HG03521 (cell line): ENCODE data around the gene NEK8.
A peak's percentile ranks its signal among the peaks of the same experiment; 100 is the strongest.
"Not testable (repeated sequence)": the region's sequence is repeated elsewhere in the genome, so short reads cannot be mapped to it uniquely, and the experiment has no call there.

Experiments
- ATAC-seq: cut with Tn5 transposase; IDR thresholded peaks from one replicate; pipeline ENCODE4 v1.9.1; 2021; ENCODE audit warnings: mild to moderate bottlenecking, moderate library complexity; ENCODE audit not compliant: unreplicated experiment

NEK8 gene

GRCh38 chr17:28724500-28725165 is 4.0 kb upstream of the NEK8 start:
- ATAC-seq, result no peak

GRCh38 chr17:28725166-28725659 is 3.4 kb upstream of the NEK8 start:
- no peak for ATAC-seq

GRCh38 chr17:28725660-28726225 is 2.8 kb upstream of the NEK8 start:
- no peak for ATAC-seq

GRCh38 chr17:28726226-28726626 is 2.4 kb upstream of the NEK8 start, which contains the start of gene TLCD1:
Gene TLCD1, minus strand, starts transcription at chr17:28726233. Its CDS starts 136 bp downstream, at chr17:28726097.
- ATAC-seq, result no peak

DNA sequence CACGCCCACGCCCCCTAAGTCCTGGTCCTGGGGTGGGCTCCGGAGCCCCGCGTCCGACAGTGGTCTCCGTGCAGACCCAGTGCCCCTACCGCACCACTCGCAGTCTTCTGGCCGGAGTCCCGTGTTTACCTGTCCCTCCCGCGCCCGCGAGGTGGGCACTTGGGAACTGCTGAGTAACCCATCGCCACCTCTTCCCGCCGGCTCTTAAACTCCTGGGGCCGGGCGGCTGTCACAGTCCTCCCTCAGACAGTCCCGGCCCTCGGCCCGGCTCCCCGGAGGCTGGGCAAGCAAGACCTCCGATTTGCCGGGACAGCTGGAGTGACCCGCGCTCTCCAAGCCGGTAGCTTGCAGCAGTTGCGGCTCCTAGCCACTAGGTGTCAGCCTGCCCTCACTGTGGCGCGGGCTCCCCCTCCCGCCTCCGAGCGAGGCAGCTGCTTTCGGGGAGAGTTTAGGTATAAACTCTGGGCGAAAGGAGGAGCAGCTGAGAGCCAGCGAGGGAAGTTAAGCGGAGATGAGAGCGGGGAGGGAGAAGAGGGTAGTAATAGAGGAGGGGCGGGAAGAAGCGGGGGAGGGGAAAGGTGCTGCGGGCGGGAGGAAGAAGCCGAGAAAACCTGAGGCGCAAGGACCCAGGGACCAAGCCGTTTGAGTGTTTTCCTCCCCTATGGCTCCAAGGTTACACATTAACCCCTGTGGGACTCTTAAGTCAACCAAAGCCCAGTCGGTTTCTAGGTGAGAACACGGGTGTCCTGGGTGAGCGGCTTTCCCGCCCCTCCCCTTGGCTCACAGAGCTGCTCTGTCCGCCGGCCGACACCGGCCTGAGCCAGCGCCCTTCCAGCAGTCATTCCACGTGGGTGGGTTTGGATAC is 1.7 kb upstream of the NEK8 start:
- peak; percentile 36 for ATAC-seq

DNA sequence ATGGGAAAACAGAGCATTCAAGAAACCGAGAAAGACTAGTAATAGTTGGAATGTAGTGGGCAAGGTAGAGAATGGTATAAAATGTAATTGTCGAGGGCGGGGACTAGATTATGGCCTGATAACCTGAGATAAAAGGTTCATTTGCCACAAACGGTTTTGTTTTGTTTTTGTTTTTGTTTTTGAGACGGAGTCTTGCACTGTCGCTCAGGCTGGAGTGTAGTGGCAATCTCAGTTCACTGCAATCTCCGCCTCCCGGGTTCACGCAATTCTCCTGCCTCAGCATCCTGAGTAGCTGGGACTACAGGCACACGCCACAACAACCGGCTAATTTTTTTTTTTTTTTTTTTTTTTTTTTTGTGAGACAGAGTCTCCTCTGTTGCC is 1.4 kb downstream of the NEK8 start:
- ATAC-seq, result no peak

DNA sequence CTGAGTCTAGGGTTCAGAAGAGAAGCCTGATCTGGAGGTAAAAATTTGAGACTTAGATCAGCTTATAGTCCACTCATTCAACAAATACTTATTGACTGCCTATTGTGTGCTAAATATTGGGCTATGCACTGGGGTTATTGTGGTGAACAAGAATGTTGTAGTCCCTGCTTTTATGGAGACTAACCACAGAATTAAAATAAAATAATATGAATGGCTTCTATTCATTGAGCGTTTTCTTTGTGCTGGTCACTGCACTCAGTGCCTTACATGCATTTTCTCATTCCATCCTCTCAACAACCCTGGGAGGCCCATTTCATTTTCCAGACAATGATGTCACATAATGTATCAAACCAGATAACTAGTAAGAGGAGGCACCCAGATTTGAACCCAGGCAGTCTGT is 4.8 kb downstream of the NEK8 start:
- no peak for ATAC-seq

DNA sequence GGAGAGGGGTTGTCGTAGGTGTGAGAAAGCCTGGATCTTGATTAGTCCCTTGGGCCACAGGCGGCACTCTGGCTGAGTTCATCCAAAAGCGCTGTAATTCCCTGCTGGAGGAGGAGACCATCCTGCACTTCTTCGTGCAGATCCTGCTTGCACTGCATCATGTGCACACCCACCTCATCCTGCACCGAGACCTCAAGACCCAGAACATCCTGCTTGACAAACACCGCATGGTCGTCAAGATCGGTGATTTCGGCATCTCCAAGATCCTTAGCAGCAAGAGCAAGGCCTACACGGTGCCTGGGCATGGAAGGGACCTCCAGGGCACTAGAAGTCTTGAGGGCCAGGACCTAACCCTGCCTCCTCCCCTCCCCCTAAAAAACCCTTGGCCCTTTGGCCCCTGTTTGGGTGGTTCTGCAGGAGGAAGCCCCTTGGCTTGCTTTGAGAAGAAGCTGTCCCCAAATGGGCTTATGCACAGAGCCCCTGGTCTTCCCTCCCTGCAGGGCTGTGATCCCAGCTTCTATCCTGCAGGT is 6.2 kb downstream of the NEK8 start:
- ATAC-seq, result no peak

DNA sequence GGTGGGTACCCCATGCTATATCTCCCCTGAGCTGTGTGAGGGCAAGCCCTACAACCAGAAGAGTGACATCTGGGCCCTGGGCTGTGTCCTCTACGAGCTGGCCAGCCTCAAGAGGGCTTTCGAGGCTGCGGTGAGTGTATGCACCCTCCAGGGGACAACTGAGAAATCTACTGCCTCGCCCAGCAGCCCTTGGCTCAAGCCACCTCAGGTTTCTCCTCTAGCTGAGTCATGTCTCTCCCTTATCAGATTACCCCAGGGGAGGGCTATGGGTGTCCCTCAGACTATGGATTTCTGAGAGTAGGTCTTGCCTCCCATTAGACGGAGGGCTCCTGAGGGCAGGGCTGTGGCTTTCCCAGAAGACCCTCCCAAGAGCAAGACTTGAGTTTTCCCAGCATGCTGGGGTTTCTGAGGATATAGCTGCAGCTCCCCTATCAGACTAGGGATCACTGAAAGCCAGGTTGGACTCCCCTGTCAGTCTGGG is 6.7 kb downstream of the NEK8 start:
- no peak for ATAC-seq

- not testable (repeated sequence) for ATAC-seq
These were observed 7.6 kb downstream of the NEK8 start for GRCh38 chr17:28735913-28736769.

GRCh38 chr17:28737316-28737715 is 8.7 kb downstream of the NEK8 start:
- no peak for ATAC-seq

GRCh38 chr17:28737770-28738679 is 9.4 kb downstream of the NEK8 start:
- ATAC-seq, result peak; percentile 73

DNA sequence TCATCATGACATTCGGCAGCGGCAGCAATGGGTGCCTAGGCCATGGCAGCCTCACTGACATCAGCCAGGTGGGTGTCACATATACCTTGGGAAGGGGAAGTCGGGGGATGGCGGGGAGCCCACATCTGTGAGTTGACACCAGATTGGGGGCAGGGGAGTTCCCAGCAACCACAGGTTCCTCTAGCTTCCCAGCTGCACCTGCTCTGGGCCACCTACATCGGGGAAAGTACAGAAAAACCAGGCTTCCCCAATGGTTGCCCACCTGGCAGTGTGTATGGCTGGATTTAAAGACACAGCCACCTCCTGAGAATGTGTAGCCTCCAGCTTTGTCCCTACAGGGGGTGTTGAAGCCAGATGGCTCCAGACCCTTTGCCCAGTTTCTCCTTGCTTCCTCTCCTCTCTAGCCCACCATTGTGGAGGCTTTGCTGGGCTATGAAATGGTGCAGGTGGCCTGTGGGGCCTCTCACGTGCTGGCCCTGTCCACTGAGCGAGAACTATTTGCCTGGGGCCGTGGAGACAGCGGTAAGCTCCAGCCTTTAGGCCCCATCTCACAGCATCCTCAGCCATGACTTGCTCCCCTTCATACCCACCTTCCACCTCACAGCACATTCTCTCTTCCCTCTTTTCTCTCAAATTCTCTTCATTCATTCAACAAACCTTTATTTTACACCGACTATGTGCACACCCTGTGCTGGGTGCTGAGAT is 10.2 kb downstream of the NEK8 start:
- ATAC-seq, result no peak

DNA sequence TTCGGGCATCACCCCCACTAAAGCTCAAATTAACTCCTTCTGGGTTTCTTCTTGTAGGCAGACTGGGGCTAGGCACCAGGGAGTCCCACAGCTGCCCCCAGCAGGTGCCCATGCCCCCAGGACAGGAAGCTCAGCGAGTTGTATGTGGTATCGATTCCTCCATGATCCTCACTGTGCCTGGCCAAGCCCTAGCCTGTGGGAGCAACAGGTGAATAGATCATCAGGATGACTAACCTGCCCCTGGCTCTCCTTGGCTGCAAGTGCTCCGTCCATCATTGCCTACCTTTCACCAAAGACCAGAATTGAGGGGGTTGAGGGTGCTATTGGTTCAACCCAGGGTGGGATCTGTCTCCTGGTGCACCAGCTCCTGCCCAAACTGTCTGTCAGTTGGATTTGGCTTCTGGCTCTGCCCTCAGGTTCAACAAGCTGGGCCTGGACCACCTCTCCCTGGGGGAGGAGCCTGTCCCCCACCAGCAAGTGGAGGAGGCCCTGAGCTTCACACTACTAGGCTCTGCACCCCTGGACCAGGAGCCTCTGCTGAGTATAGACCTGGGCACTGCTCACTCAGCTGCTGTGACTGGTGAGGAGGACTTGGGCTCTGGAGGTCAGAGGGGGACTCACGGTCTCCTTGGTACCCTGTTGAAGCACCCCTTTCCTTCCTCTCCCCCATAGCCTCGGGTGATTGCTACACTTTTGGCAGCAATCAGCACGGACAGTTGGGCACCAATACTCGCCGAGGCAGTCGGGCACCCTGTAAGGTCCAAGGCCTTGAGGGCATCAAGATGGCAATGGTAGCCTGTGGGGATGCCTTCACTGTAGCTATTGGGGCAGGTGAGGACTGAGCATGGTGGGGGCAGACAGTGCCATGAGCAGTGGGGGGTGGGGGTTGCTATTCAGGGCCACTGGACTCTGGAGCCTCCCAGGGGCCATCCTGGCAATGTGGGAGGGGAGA is 12.1 kb downstream of the NEK8 start:
- no peak for ATAC-seq

GRCh38 chr17:28741358-28742349 is 13.1 kb downstream of the NEK8 start:
- no peak for ATAC-seq
